Measurements from ENCODE around the gene WNT6.

- TF ChIP-seq, protein P1, sequence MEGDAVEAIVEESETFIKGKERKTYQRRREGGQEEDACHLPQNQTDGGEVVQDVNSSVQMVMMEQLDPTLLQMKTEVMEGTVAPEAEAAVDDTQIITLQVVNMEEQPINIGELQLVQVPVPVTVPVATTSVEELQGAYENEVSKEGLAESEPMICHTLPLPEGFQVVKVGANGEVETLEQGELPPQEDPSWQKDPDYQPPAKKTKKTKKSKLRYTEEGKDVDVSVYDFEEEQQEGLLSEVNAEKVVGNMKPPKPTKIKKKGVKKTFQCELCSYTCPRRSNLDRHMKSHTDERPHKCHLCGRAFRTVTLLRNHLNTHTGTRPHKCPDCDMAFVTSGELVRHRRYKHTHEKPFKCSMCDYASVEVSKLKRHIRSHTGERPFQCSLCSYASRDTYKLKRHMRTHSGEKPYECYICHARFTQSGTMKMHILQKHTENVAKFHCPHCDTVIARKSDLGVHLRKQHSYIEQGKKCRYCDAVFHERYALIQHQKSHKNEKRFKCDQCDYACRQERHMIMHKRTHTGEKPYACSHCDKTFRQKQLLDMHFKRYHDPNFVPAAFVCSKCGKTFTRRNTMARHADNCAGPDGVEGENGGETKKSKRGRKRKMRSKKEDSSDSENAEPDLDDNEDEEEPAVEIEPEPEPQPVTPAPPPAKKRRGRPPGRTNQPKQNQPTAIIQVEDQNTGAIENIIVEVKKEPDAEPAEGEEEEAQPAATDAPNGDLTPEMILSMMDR (IDR thresholded peaks at IDR 0.05; ENCODE audit: insufficient read depth, low read length, poor library complexity, severe bottlenecking), result no peak
- TF ChIP-seq EZH2phosphoT487 (conservative IDR thresholded peaks at IDR 0.05; ENCODE audit: low read length), result no peak
Measured at GRCh38 chr2:218895759-218896500, 36.3 kb downstream of the WNT6 start.
